GM13977 (cell line): ENCODE data around the gene TMEM147.

Source experiments
- DNase-seq: peaks from one replicate; pipeline ENCODE4 v3.0.0; 2012; ENCODE audit warnings: low spot score
- in situ Hi-C: fragments of 300-500 bp; cut with MboI; formaldehyde crosslinking; loops from one replicate; pipeline ENCODE4 v1.12.0; 2022; ENCODE audit warnings: low sequenced_read_pairs, low pct_unique_long_range_greater_than_20kb, mixed read lengths, inconsistent platforms; ENCODE audit not compliant: unreplicated experiment
- TF ChIP-seq, protein P1 (sequence below): IDR thresholded peaks from 2 replicates; pipeline ENCODE4 v1.5.1; 2012; ENCODE audit warnings: mild to moderate bottlenecking, control low read depth; ENCODE audit not compliant: insufficient read depth; ENCODE audit errors: extremely low read depth, missing control alignments

Gene TMEM147

DNA sequence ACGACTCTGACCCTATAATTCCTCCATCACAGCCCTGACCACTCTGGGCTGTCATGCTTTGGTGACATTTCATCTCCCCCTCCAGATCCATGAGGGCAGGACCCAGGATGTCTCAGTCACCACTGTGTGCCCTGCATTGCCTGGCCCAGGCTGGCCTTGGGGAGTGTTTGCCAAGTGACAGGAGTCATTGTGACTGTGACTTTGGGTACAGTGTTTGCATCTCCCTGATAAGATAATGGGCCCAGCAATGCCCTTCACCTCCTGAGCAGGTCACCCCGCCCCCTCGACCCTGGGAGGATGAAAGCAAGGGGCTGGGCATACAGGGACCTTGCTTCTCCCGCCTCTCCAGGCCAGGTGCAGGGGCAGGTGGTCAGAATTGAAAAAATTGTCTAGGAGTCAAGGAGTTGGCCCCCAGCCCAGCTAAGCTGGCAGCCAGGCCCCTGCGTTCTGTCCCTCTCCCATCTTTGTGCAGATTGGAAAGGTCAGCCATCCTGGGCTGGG is 23.9 kb downstream of the TMEM147 start:
- in situ Hi-C loops, result no loop called here
- DNase-seq, result no peak
- TF ChIP-seq, protein P1, sequence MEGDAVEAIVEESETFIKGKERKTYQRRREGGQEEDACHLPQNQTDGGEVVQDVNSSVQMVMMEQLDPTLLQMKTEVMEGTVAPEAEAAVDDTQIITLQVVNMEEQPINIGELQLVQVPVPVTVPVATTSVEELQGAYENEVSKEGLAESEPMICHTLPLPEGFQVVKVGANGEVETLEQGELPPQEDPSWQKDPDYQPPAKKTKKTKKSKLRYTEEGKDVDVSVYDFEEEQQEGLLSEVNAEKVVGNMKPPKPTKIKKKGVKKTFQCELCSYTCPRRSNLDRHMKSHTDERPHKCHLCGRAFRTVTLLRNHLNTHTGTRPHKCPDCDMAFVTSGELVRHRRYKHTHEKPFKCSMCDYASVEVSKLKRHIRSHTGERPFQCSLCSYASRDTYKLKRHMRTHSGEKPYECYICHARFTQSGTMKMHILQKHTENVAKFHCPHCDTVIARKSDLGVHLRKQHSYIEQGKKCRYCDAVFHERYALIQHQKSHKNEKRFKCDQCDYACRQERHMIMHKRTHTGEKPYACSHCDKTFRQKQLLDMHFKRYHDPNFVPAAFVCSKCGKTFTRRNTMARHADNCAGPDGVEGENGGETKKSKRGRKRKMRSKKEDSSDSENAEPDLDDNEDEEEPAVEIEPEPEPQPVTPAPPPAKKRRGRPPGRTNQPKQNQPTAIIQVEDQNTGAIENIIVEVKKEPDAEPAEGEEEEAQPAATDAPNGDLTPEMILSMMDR, result no peak

DNA sequence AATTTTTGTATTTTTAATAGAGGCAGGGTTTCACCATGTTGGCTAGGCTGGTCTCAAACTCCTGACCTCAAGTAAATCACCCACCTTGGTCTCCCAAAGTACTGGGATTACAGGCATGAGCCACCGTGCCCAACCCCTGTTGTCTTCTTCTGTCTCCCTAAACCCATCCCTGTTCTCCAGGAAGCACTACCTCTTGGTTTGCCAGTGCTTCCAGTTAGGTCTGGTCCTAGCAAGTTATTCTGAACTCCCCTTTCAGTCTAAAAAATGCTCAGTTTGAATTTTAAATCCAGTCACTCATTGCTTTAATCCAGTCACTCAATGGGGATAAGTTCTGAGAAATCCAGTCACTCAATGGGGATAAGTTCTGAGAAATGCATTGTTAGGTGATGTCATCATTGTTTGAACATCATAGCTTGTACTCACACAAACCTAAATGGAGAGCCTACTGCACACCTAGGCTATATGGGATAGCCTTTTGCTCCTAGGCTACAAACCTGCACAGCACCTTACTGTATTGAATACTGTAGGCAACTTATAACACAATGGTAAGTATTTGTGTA is 26.1 kb downstream of the TMEM147 start:
- TF ChIP-seq, protein P1, result no peak
- in situ Hi-C loops, result no loop called here
- no peak for DNase-seq

DNA sequence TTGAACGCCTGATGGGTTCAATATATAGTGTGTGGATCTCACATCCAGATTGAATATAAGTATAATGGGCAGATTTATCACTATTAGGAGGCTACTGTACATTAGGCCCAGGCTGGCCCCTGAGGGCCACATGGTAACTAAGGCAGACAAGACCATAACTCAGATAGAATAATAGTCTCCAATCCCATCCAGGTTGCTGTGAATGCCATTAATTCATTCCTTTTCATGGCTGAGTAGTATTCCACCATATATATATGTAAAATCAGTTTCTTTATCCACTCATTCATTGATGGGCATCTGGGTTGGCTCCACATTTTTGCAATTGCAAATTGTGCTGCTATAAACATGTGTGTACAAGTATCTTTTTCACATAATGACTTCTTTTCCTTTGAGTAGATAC is 32.5 kb downstream of the TMEM147 start:
- TF ChIP-seq, protein P1, result no peak
- no peak for DNase-seq
- in situ Hi-C loops, result no loop called here

DNA sequence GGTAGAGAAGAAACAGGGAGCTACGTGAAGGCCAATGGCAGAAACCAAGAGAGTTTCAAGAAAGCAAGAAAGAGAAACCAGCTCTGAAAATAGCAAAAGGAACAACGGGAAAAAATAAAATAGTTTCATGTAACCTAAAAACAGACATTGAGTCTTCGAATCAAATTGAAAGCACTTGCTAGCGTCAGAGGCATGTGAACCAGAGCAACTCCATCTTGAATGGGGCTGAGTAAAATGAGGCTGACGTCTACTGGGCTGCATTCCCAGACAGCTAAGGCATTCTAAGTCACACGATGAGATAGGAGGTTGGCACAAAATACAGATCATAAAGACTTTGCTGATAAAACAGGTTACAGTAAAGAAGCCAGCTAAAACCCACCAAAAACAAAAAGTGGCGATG is 33.3 kb downstream of the TMEM147 start:
- TF ChIP-seq, protein P1, result no peak
- in situ Hi-C loops, result no loop called here
- DNase-seq, result no peak

DNA sequence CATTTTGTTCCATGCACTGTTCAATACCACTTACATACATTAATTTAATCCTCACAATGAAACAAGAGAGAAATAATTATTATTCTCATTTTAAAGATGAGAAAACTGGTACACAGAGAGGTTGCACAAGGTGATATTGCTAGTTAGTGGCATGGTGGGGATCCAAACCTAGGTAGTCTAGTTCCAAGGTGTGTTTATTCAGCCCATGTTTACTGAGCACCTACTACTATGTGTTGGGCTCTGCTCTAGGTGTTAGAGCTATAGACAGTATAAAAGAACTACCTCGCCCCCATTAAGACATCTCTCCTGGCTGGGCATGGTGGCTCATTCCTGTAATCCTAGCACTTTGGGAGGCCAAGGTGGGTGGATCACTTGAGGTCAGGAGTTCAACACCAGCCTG is 37.3 kb downstream of the TMEM147 start:
- in situ Hi-C loops, result no loop called here
- TF ChIP-seq, protein P1, result no peak
- DNase-seq, result no peak

DNA sequence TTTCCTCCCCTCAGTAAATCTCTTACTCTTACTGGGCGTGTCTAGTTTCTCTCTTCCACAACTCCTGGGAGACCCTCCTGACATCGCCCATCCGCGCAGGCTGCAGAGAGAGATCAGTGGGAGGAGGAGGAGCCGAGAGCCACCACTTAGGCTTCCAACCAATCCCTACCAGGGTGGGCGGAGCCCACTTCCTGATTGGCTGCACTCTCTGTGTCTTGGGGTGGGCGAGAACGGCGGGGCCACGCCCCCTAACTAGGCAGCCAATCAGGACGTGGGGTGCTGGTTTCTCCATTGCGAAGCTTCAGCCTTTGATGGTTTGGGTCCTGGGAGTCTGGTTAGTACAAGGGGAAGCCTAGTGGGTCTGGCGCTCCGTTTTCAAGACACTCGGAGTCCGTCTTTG is 40.4 kb downstream of the TMEM147 start, which contains the start of gene PMIS2:
Gene PMIS2, plus strand, starts transcription at position 326 of the 400 bp plus-strand sequence. CDS start 87 bp downstream, outside the sequence.
- TF ChIP-seq, protein P1, result no peak
- no peak for DNase-seq
- in situ Hi-C loops, result no loop called here

DNA sequence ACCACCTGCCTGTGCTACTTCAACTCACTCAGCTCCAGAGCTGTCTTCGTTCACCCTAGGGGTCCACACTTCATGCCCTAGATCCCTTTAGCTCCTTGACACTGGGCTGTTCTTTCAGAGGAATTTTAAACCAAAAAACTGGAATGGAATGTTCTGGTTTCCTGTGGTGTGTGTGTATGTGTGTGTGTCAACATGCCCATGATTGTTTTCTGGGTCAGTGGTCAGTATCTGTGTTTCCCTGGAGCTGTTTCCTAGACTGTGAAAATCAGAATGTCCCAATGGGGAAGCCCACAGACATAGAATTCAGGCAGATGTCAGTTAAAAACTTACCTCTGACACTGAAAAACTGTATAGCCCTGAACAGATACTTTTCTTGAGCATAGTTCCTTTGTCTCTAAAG is 41.9 kb downstream of the TMEM147 start:
- no peak for DNase-seq
- in situ Hi-C loops, result no loop called here
- TF ChIP-seq, protein P1, result no peak
